ENCODE measurements around the gene CORO6. TPM values are rescaled to one million over a fixed set of nuclear protein-coding genes. Genes with fewer than 3 reads are reported as not detected.
A peak's percentile ranks its signal among the peaks of the same experiment; 100 is the strongest.

The CORO6 gene
- total and polyA plus RNA-seq, 8 donors, result 1.1 to 53.1 (median 14.2) TPM

- DNase-seq, result no peak
- TF ChIP-seq POLR2A (IDR thresholded peaks at IDR 0.05) (no peak), CTCF (IDR thresholded peaks at IDR 0.05) (no peak), POLR2AphosphoS5 (IDR thresholded peaks at IDR 0.05) (no peak), EP300 (IDR thresholded peaks at IDR 0.05) (no peak)
- 17 to 25% (median 22%) methylated on average over 13 of the region's 13 CpGs for WGBS, 5 donors
- H3K4me3 ChIP-seq, result peak overlapping the region; percentile 31 to 49 (median 37)
- H3K9me3 ChIP-seq, result no peaks in the 10 kb centered on the region
- H3K27me3 ChIP-seq, result peaks cover 0 to 59% (median 22%) of the 10 kb centered on the region in 3 donors
- no peak overlapping the region for H3K27ac ChIP-seq
- H3K4me1 ChIP-seq, result peaks cover 53 to 63% (median 59%) of the 10 kb centered on the region in 4 donors
- intact Hi-C loops (cut with DNase I; ENCODE audit: low total_unique reads), result no loop called here
- H3K36me3 ChIP-seq, result peaks cover 0 to 6% (median 3%) of the 10 kb centered on the region in 4 donors
Observed at GRCh38 chr17:29613856-29614255, 8.9 kb downstream of the CORO6 start.

- TF ChIP-seq POLR2AphosphoS5 (IDR thresholded peaks at IDR 0.05) (peak in 2 of 3 donors; percentile 8 to 69), EP300 (IDR thresholded peaks at IDR 0.05) (no peak), CTCF (IDR thresholded peaks at IDR 0.05) (peak in 5 of 7 experiments; percentile 66 to 85 (median 77))
- Histone ChIP-seq H3K36me3 (peaks cover 0 to 7% (median 3%) of the 10 kb centered on the region in 4 donors), H3K27me3 (peaks cover 0 to 55% (median 22%) of the 10 kb centered on the region in 3 donors), H3K4me3 (peak overlapping the region; percentile 31 to 49 (median 37)), H3K27ac (peak overlapping the region in 2 of 5 donors; percentile 21 to 38), H3K9me3 (no peaks in the 10 kb centered on the region), H3K4me1 (peaks cover 53 to 59% (median 57%) of the 10 kb centered on the region in 4 donors)
- DNase-seq, result peak; percentile 93 to 97
- intact Hi-C loops (cut with DNase I; ENCODE audit: low total_unique reads), result no loop called here
- 0 to 2% (median 1%) methylated on average over 17 to 50 of the region's 50 CpGs for WGBS, 5 donors
Observed at GRCh38 chr17:29613352-29613837, 9.3 kb downstream of the CORO6 start.

GRCh38 chr17:29612404-29613280 lies 10.1 kb downstream of the CORO6 start:
- TF ChIP-seq POLR2A (IDR thresholded peaks at IDR 0.05), result no peak
- no peak for TF ChIP-seq EP300 (IDR thresholded peaks at IDR 0.05)
- no peak for TF ChIP-seq POLR2AphosphoS5 (IDR thresholded peaks at IDR 0.05)
- no peak for TF ChIP-seq CTCF (IDR thresholded peaks at IDR 0.05)
- WGBS, 5 donors, result 44 to 68% (median 47%) methylated on average over 21 to 85 of the region's 85 CpGs
- peaks cover 45 to 51% (median 49%) of the 10 kb centered on the region in 4 donors for H3K4me1 ChIP-seq
- peaks cover 0 to 7% (median 3%) of the 10 kb centered on the region in 4 donors for H3K36me3 ChIP-seq
- intact Hi-C loops (cut with DNase I; ENCODE audit: low total_unique reads), result no loop called here
- no peaks in the 10 kb centered on the region for H3K9me3 ChIP-seq
- H3K4me3 ChIP-seq, result peak overlapping the region; percentile 31 to 49 (median 37)
- peak overlapping the region in 2 of 5 donors; percentile 21 to 38 for H3K27ac ChIP-seq
- peaks cover 0 to 47% (median 20%) of the 10 kb centered on the region in 3 donors for H3K27me3 ChIP-seq
- DNase-seq, result no peak

GRCh38 chr17:29612094-29612403 lies 10.7 kb downstream of the CORO6 start:
- Histone ChIP-seq H3K27me3 (peaks cover 0 to 41% (median 14%) of the 10 kb centered on the region in 3 donors), H3K4me1 (peaks cover 39 to 45% (median 43%) of the 10 kb centered on the region in 4 donors), H3K27ac (no peak overlapping the region), H3K36me3 (peaks cover 0 to 7% (median 3%) of the 10 kb centered on the region in 4 donors), H3K4me3 (no peak overlapping the region), H3K9me3 (no peaks in the 10 kb centered on the region)
- no peak for DNase-seq
- no peak for TF ChIP-seq POLR2AphosphoS5 (IDR thresholded peaks at IDR 0.05)
- no peak for TF ChIP-seq POLR2A (IDR thresholded peaks at IDR 0.05)
- no peak for TF ChIP-seq CTCF (IDR thresholded peaks at IDR 0.05)
- TF ChIP-seq EP300 (IDR thresholded peaks at IDR 0.05), result no peak
- 91 to 96% (median 93%) methylated on average over 9 to 12 of the region's 12 CpGs for WGBS, 5 donors
- intact Hi-C loops (cut with DNase I; ENCODE audit: low total_unique reads), result no loop called here
